Activated CD8-positive, alpha-beta T cell treated with anti-CD3 and anti-CD28 coated beads for 36 hours (primary cell): ENCODE results near the gene SLC40A1. TPM values are rescaled to one million over a fixed set of nuclear protein-coding genes. Genes with fewer than 3 reads are reported as not detected.

Source experiments
- total RNA-seq, 2 experiments: library from RNA; stranded (reverse); gene quantifications; one replicate each; pipeline ENCODE4 v1.2.3, GENCODE V29; 2021

SLC40A1 gene
- total RNA-seq, 2 experiments from 2014 or later, result 1.2 to 1.5 TPM

Other genes starting within 250 kb of the SLC40A1 start
- gene WDR75, start 139.3 kb downstream of the SLC40A1 start, total RNA-seq, result 10 to 100 TPM; 86.2 to 90.5 TPM
- 10 to 100 TPM; 41.0 to 43.2 TPM for gene ASNSD1, start 80.7 kb upstream of the SLC40A1 start, total RNA-seq
- 1 to 10 TPM; 3.5 to 3.6 TPM for gene ANKAR, start 93.9 kb upstream of the SLC40A1 start, total RNA-seq
- gene OSGEPL1, start 182.0 kb upstream of the SLC40A1 start, total RNA-seq, result 10 to 100 TPM; 14.7 to 16.2 TPM
- 10 to 100 TPM; 48.2 to 53.7 TPM for gene ORMDL1, start 203.6 kb upstream of the SLC40A1 start, total RNA-seq
- gene PMS1, start 203.7 kb upstream of the SLC40A1 start, total RNA-seq, result 10 to 100 TPM; 44.3 to 58.5 TPM